SK-N-SH (cell line): ENCODE results near the gene GPR157.

Source experiments
- GABPA ChIP-seq: IDR thresholded peaks from 2 replicates; pipeline ENCODE4 v1.4.0; 2012; ENCODE audit warnings: low read depth, mild to moderate bottlenecking
- MXI1 ChIP-seq: IDR thresholded peaks from 2 replicates; pipeline ENCODE4 v1.6.1; 2012; ENCODE audit warnings: mild to moderate bottlenecking, low read depth, low read length, improper control_type of control experiment
- POLR2AphosphoS5 ChIP-seq: IDR thresholded peaks from 2 replicates; pipeline ENCODE4 v1.6.1; 2012; ENCODE audit warnings: low read depth, low read length
- REST ChIP-seq: IDR thresholded peaks from 2 replicates; pipeline ENCODE4 v1.6.1; 2012; ENCODE audit warnings: mild to moderate bottlenecking, low read depth, low read length, moderate library complexity
- RFX5 ChIP-seq: IDR thresholded peaks from 2 replicates; pipeline ENCODE4 v1.6.1; 2012; ENCODE audit warnings: mild to moderate bottlenecking, improper control_type of control experiment, low read length
- YY1 ChIP-seq: IDR thresholded peaks from 2 replicates; pipeline ENCODE4 v1.4.0; 2012; ENCODE audit warnings: low read depth, mild to moderate bottlenecking
- TF ChIP-seq, protein P1 (sequence below): fragments of 150-350 bp; IDR thresholded peaks from 2 replicates; pipeline ENCODE4 v1.6.1; 2017; ENCODE audit warnings: antibody characterized with exemption, low read length, low read depth, borderline replicate concordance
- TF ChIP-seq, protein P2 (sequence below): fragments of 200-600 bp; sonication (generic); IDR thresholded peaks from 2 replicates; pipeline ENCODE4 v1.6.1; 2017; ENCODE audit warnings: antibody characterized with exemption, mild to moderate bottlenecking, moderate library complexity

GRCh38 chr1:9145021-9145668 lies 16.2 kb upstream of the GPR157 start:
- TF ChIP-seq YY1 (no peak), REST (no peak), RFX5 (no peak), MXI1 (no peak), POLR2AphosphoS5 (no peak), GABPA (no peak)
- TF ChIP-seq, protein P1, sequence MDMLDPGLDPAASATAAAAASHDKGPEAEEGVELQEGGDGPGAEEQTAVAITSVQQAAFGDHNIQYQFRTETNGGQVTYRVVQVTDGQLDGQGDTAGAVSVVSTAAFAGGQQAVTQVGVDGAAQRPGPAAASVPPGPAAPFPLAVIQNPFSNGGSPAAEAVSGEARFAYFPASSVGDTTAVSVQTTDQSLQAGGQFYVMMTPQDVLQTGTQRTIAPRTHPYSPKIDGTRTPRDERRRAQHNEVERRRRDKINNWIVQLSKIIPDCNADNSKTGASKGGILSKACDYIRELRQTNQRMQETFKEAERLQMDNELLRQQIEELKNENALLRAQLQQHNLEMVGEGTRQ = no peak
- TF ChIP-seq, protein P2, sequence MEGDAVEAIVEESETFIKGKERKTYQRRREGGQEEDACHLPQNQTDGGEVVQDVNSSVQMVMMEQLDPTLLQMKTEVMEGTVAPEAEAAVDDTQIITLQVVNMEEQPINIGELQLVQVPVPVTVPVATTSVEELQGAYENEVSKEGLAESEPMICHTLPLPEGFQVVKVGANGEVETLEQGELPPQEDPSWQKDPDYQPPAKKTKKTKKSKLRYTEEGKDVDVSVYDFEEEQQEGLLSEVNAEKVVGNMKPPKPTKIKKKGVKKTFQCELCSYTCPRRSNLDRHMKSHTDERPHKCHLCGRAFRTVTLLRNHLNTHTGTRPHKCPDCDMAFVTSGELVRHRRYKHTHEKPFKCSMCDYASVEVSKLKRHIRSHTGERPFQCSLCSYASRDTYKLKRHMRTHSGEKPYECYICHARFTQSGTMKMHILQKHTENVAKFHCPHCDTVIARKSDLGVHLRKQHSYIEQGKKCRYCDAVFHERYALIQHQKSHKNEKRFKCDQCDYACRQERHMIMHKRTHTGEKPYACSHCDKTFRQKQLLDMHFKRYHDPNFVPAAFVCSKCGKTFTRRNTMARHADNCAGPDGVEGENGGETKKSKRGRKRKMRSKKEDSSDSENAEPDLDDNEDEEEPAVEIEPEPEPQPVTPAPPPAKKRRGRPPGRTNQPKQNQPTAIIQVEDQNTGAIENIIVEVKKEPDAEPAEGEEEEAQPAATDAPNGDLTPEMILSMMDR = no peak
